HEK293 (cell line): ENCODE results near the gene TMEM14A.

Experiments used
- CTCF ChIA-PET: fragments of 350-600 bp; formaldehyde crosslinking; extraction: SDS; loops from one replicate; lab custom pipeline; 2021; ENCODE audit warnings: antibody characterized with exemption; lab: Yijun Ruan, JAX
- POLR2A ChIA-PET: fragments of 300-600 bp; formaldehyde crosslinking; extraction: SDS; loops from one replicate; lab custom pipeline; 2020; ENCODE audit warnings: antibody characterized with exemption, inconsistent platforms; lab: Yijun Ruan, JAX
- H3K27ac ChIP-seq: fragments of 200-500 bp; sonication (Bioruptor generic); 2 replicates; pipeline ENCODE4 v1.5.1; 2014; ENCODE audit warnings: low read depth, low read length, control low read depth, inconsistent platforms; ENCODE audit errors: extremely low read depth
- H3K36me3 ChIP-seq, 2 experiments: fragments of 200-500 bp in 1 of 2; sonication (Bioruptor generic) in 1 of 2; 1 replicate in 1 of 2; 2 replicates in 1 of 2; pipeline ENCODE4 v1.5.1; 2014 to 2017; ENCODE audit warnings: inconsistent platforms in 2 of 2, low read length in 2 of 2; ENCODE audit not compliant: control insufficient read depth in 2 of 2, insufficient read depth in 1 of 2
- H3K4me1 ChIP-seq: fragments of 200-500 bp; sonication (Bioruptor generic); 2 replicates; pipeline ENCODE4 v1.5.1; 2014; ENCODE audit warnings: mild to moderate bottlenecking, low read length, inconsistent platforms; ENCODE audit not compliant: control insufficient read depth, insufficient read depth
- H3K4me3 ChIP-seq: 2 replicates; pipeline ENCODE4 v1.5.1; 2011; ENCODE audit warnings: low read depth, mild to moderate bottlenecking, control low read depth, low read length, moderate library complexity
- H3K9me3 ChIP-seq: fragments of 200-500 bp; sonication (Bioruptor generic); 2 replicates; pipeline ENCODE4 v1.5.1; 2014; ENCODE audit warnings: low read depth, low read length, inconsistent platforms; ENCODE audit not compliant: control insufficient read depth, insufficient read depth
- AEBP2 ChIP-seq: fragments of 450-650 bp; formaldehyde crosslinking; IDR thresholded peaks from 2 replicates; pipeline ENCODE4 v1.5.1; 2016; ENCODE audit warnings: missing biosample characterization, missing genetic modification characterization, borderline replicate concordance
- KLF1 ChIP-seq: fragments of 450-650 bp; formaldehyde crosslinking; IDR thresholded peaks from 2 replicates; pipeline ENCODE4 v1.5.1; 2016; ENCODE audit warnings: missing biosample characterization, missing genetic modification characterization
- PRDM1 ChIP-seq: fragments of 450-650 bp; formaldehyde crosslinking; IDR thresholded peaks from 2 replicates; pipeline ENCODE4; 2016; ENCODE audit warnings: missing biosample characterization, missing genetic modification characterization
- REPIN1 ChIP-seq: fragments of 450-650 bp; formaldehyde crosslinking; IDR thresholded peaks from 2 replicates; pipeline ENCODE4 v1.5.1; 2017; ENCODE audit warnings: missing biosample characterization, missing genetic modification characterization, low read depth
- SCRT2 ChIP-seq: fragments of 450-650 bp; formaldehyde crosslinking; IDR thresholded peaks from 2 replicates; pipeline ENCODE4 v1.5.1; 2016; ENCODE audit warnings: missing biosample characterization, missing genetic modification characterization
- SETDB1 ChIP-seq: IDR thresholded peaks from one replicate; pipeline ENCODE4 v1.6.1; 2017; ENCODE audit warnings: mild to moderate bottlenecking, low read length, moderate library complexity, mixed read lengths; ENCODE audit not compliant: insufficient read length
- ZBTB17 ChIP-seq: fragments of 450-650 bp; formaldehyde crosslinking; IDR thresholded peaks from 2 replicates; pipeline ENCODE4 v1.5.1; 2016; ENCODE audit warnings: missing biosample characterization, missing genetic modification characterization
- ZBTB49 ChIP-seq: fragments of 450-650 bp; formaldehyde crosslinking; IDR thresholded peaks from 2 replicates; pipeline ENCODE4 v1.5.1; 2016; ENCODE audit warnings: missing biosample characterization, missing genetic modification characterization, low read depth
- ZBTB6 ChIP-seq: fragments of 450-650 bp; formaldehyde crosslinking; IDR thresholded peaks from 2 replicates; pipeline ENCODE4 v1.5.1; 2017; ENCODE audit warnings: missing biosample characterization, missing genetic modification characterization
- ZFP69B ChIP-seq: fragments of 450-650 bp; formaldehyde crosslinking; IDR thresholded peaks from 2 replicates; pipeline ENCODE4 v1.5.1; 2016; ENCODE audit warnings: missing biosample characterization, missing genetic modification characterization
- ZNF280C ChIP-seq: fragments of 450-650 bp; formaldehyde crosslinking; IDR thresholded peaks from 2 replicates; pipeline ENCODE4 v1.5.1; 2016; ENCODE audit warnings: missing biosample characterization, missing genetic modification characterization
- ZNF398 ChIP-seq: fragments of 450-650 bp; formaldehyde crosslinking; IDR thresholded peaks from 2 replicates; pipeline ENCODE4 v1.5.1; 2017; ENCODE audit warnings: missing biosample characterization, missing genetic modification characterization
- ZNF433 ChIP-seq: fragments of 450-650 bp; formaldehyde crosslinking; IDR thresholded peaks from 2 replicates; pipeline ENCODE4 v1.5.1; 2016; ENCODE audit warnings: missing biosample characterization, missing genetic modification characterization, low read depth
- ZNF501 ChIP-seq: fragments of 450-650 bp; formaldehyde crosslinking; IDR thresholded peaks from 2 replicates; pipeline ENCODE4 v1.5.1; 2016; ENCODE audit warnings: missing biosample characterization, missing genetic modification characterization
- ZNF518A ChIP-seq: fragments of 450-650 bp; formaldehyde crosslinking; conservative IDR thresholded peaks from 2 replicates; pipeline ENCODE4 v1.5.1; 2016; ENCODE audit warnings: low read depth, missing biosample characterization, missing genetic modification characterization
- ZNF530 ChIP-seq: fragments of 450-650 bp; formaldehyde crosslinking; IDR thresholded peaks from 2 replicates; pipeline ENCODE4 v1.5.1; 2016; ENCODE audit warnings: low read depth, missing biosample characterization, missing genetic modification characterization
- ZNF596 ChIP-seq: fragments of 450-650 bp; IDR thresholded peaks from 2 replicates; pipeline ENCODE4 v1.5.0; 2018; ENCODE audit warnings: missing biosample characterization, mild to moderate bottlenecking, missing genetic modification characterization, moderate library complexity
- ZNF658 ChIP-seq: fragments of 450-650 bp; formaldehyde crosslinking; IDR thresholded peaks from 2 replicates; pipeline ENCODE4; 2016; ENCODE audit warnings: missing biosample characterization, missing genetic modification characterization
- ZNF692 ChIP-seq: fragments of 450-650 bp; formaldehyde crosslinking; IDR thresholded peaks from 2 replicates; pipeline ENCODE4 v1.5.1; 2016; ENCODE audit warnings: missing biosample characterization, missing genetic modification characterization
- ZNF837 ChIP-seq: fragments of 450-650 bp; formaldehyde crosslinking; IDR thresholded peaks from 2 replicates; pipeline ENCODE4 v1.5.1; 2016; ENCODE audit warnings: missing biosample characterization, missing genetic modification characterization

The TMEM14A gene

GRCh38 chr6:52672412-52673025 is 1.6 kb downstream of the TMEM14A start (continued):
- TF ChIP-seq ZNF518A (no peak), ZNF398 (tag by site-specific recombination) (no peak), KLF1 (tag by site-specific recombination) (no peak), ZNF692 (no peak), PRDM1 (tag by site-specific recombination) (peak; percentile 78)
- TF ChIP-seq, all 188 proteins: peak for 4

- ChIA-PET POLR2A (no interaction called here), CTCF (interaction anchor here (0.6 to 1.9 kb wide), 9 partner anchors 10 to 272 kb away, joined by 3 to 8 read pairs (median 3); no protein-coding TSS in a partner anchor)
- H3K4me3 ChIP-seq = no peak overlapping the region
- H3K27ac ChIP-seq = no peak overlapping the region
- peaks cover 0 to 3% of the 10 kb centered on the region in 2 experiments; a peak in 2 of 3 replicates for H3K36me3 ChIP-seq
- peaks cover 2% of the 10 kb centered on the region; the same call in 1 of the 2 replicates for H3K4me1 ChIP-seq
- no peaks in the 10 kb centered on the region for H3K9me3 ChIP-seq
- no peak for TF ChIP-seq ZNF433 (tag by site-specific recombination)
- no peak for TF ChIP-seq ZNF596 (tag by site-specific recombination)
- no peak for TF ChIP-seq ZBTB17
- TF ChIP-seq ZNF280C (tag by site-specific recombination) = no peak
- TF ChIP-seq ZFP69B (tag by site-specific recombination) = no peak
- TF ChIP-seq SCRT2 (tag by site-specific recombination) = no peak
- no peak for TF ChIP-seq KLF1 (tag by site-specific recombination)
- no peak for TF ChIP-seq ZNF501 (tag by site-specific recombination)
- TF ChIP-seq ZBTB6 (tag by site-specific recombination) = no peak
- TF ChIP-seq ZNF837 (tag by site-specific recombination) = no peak
- TF ChIP-seq ZBTB49 (tag by site-specific recombination) = no peak
- TF ChIP-seq ZNF530 = no peak
- TF ChIP-seq SETDB1 = no peak
- no peak for TF ChIP-seq REPIN1 (tag by site-specific recombination)
- no peak for TF ChIP-seq ZNF658 (tag by site-specific recombination)
- TF ChIP-seq AEBP2 = no peak
Measured at GRCh38 chr6:52674666-52675065, 3.8 kb downstream of the TMEM14A start.
